Activated naive CD4-positive, alpha-beta T cell treated with anti-CD3 and anti-CD28 coated beads for 36 hours (primary cell): ENCODE measurements around the gene ITPRIPL2. TPM values are rescaled to one million over a fixed set of nuclear protein-coding genes. Genes with fewer than 3 reads are reported as not detected.

Experiments
- CTCF ChIA-PET: fragments of 350-600 bp; sonication (Branson Sonifier 250); formaldehyde crosslinking; loops from one replicate; lab custom pipeline; 2021; ENCODE audit warnings: antibody characterized with exemption; lab: Charles Lee
- DNase-seq: peaks from one replicate; pipeline ENCODE4 v3.0.0-alpha.2; 2020
- H3K27ac Mint-ChIP-seq: one replicate; pipeline ENCODE4 v1.8.0; 2021; ENCODE audit warnings: mild to moderate bottlenecking, mixed read lengths
- H3K27me3 Mint-ChIP-seq: one replicate; pipeline ENCODE4 v1.8.0; 2021; ENCODE audit warnings: low read depth, mixed read lengths
- H3K36me3 Mint-ChIP-seq: one replicate; pipeline ENCODE4 v1.8.0; 2021; ENCODE audit warnings: low read depth, mixed read lengths
- H3K4me1 Mint-ChIP-seq: one replicate; pipeline ENCODE4 v1.8.0; 2021; ENCODE audit warnings: low read depth, mixed read lengths
- H3K4me3 Mint-ChIP-seq: one replicate; pipeline ENCODE4 v1.8.0; 2021; ENCODE audit warnings: mild to moderate bottlenecking, moderate library complexity, mixed read lengths
- H3K9me3 Mint-ChIP-seq: one replicate; pipeline ENCODE4 v1.8.0; 2021; ENCODE audit warnings: mixed read lengths
- intact Hi-C: fragments of 100-400 bp; cut with micrococcal nuclease; formaldehyde crosslinking; loops from one replicate; pipeline ENCODE4 v1.15.1; 2023
- total RNA-seq, 2 experiments: library from RNA; stranded (reverse); gene quantifications; one replicate each; pipeline ENCODE4 v1.2.3, GENCODE V29; 2021

Gene ITPRIPL2
- total RNA-seq, 2 experiments from 2014 or later: 0.17 to 0.19 TPM

GRCh38 chr16:19095654-19096053 is 18.1 kb upstream of the ITPRIPL2 start:
- Mint-ChIP-seq H3K9me3 (peaks cover 10% of the 10 kb centered on the region), H3K4me3 (no peak overlapping the region), H3K36me3 (no peaks in the 10 kb centered on the region), H3K4me1 (peaks cover 5% of the 10 kb centered on the region), H3K27ac (no peak overlapping the region), H3K27me3 (no peaks in the 10 kb centered on the region)
- CTCF ChIA-PET: no interaction called here
- DNase-seq: no peak
- intact Hi-C loops: no loop called here

GRCh38 chr16:19098173-19098572 is 15.6 kb upstream of the ITPRIPL2 start:
- Mint-ChIP-seq H3K4me3 (no peak overlapping the region), H3K4me1 (peaks cover 5% of the 10 kb centered on the region), H3K9me3 (peaks cover 5% of the 10 kb centered on the region), H3K27me3 (no peaks in the 10 kb centered on the region), H3K36me3 (no peaks in the 10 kb centered on the region), H3K27ac (no peak overlapping the region)
- CTCF ChIA-PET: no interaction called here
- DNase-seq: no peak
- intact Hi-C loops: no loop called here

GRCh38 chr16:19102187-19102872 is 11.4 kb upstream of the ITPRIPL2 start:
- Mint-ChIP-seq H3K36me3 (no peaks in the 10 kb centered on the region), H3K27me3 (no peaks in the 10 kb centered on the region), H3K4me3 (no peak overlapping the region), H3K27ac (no peak overlapping the region), H3K9me3 (peaks cover 5% of the 10 kb centered on the region), H3K4me1 (no peaks in the 10 kb centered on the region)
- CTCF ChIA-PET: interaction anchor here (0.6 kb wide), 1 partner anchor 9 kb away, joined by 3 read pairs; no protein-coding TSS in a partner anchor
- intact Hi-C loops: no loop called here
- DNase-seq: no peak

- Mint-ChIP-seq H3K27ac (no peak overlapping the region), H3K4me3 (no peak overlapping the region), H3K9me3 (no peaks in the 10 kb centered on the region), H3K4me1 (no peaks in the 10 kb centered on the region), H3K27me3 (no peaks in the 10 kb centered on the region), H3K36me3 (no peaks in the 10 kb centered on the region)
- CTCF ChIA-PET: interaction anchor here (1.3 kb wide), 1 partner anchor 8 kb away, joined by 3 read pairs; no protein-coding TSS in a partner anchor
- DNase-seq: no peak
- intact Hi-C loops: no loop called here
Observed at GRCh38 chr16:19104607-19105006, 9.2 kb upstream of the ITPRIPL2 start.

- Mint-ChIP-seq H3K4me1 (no peaks in the 10 kb centered on the region), H3K27ac (no peak overlapping the region), H3K27me3 (no peaks in the 10 kb centered on the region), H3K4me3 (no peak overlapping the region), H3K36me3 (no peaks in the 10 kb centered on the region), H3K9me3 (no peaks in the 10 kb centered on the region)
- CTCF ChIA-PET: interaction anchor here (1.2 kb wide), 1 partner anchor 18 kb away, joined by 3 read pairs; no protein-coding TSS in a partner anchor
- DNase-seq: no peak
- intact Hi-C loops: no loop called here
Observed at GRCh38 chr16:19105131-19105530, 8.6 kb upstream of the ITPRIPL2 start.

- H3K36me3 Mint-ChIP-seq: no peaks in the 10 kb centered on the region
- no peak overlapping the region for H3K27ac Mint-ChIP-seq
- H3K4me3 Mint-ChIP-seq: no peak overlapping the region
- H3K9me3 Mint-ChIP-seq: no peaks in the 10 kb centered on the region
- H3K27me3 Mint-ChIP-seq: peaks cover 2% of the 10 kb centered on the region
- CTCF ChIA-PET: interaction anchor here (1.2 kb wide), 2 partner anchors 19 to 73 kb away, joined by 3 read pairs; no protein-coding TSS in a partner anchor
- no peaks in the 10 kb centered on the region for H3K4me1 Mint-ChIP-seq
- intact Hi-C loops: no loop called here
- DNase-seq: no peak
Observed at GRCh38 chr16:19105891-19106624, 7.7 kb upstream of the ITPRIPL2 start.

- H3K36me3 Mint-ChIP-seq: no peaks in the 10 kb centered on the region
- no peaks in the 10 kb centered on the region for H3K4me1 Mint-ChIP-seq
- no peak overlapping the region for H3K4me3 Mint-ChIP-seq
- CTCF ChIA-PET: interaction anchor here (1.2 kb wide), 1 partner anchor 72 kb away, joined by 3 read pairs; no protein-coding TSS in a partner anchor
- intact Hi-C loops: no loop called here
- H3K27ac Mint-ChIP-seq: no peak overlapping the region
- DNase-seq: no peak
- H3K27me3 Mint-ChIP-seq: peaks cover 2% of the 10 kb centered on the region
- no peaks in the 10 kb centered on the region for H3K9me3 Mint-ChIP-seq
Observed at GRCh38 chr16:19106625-19107020, 7.1 kb upstream of the ITPRIPL2 start.

- Mint-ChIP-seq H3K27ac (no peak overlapping the region), H3K9me3 (no peaks in the 10 kb centered on the region), H3K4me3 (no peak overlapping the region), H3K36me3 (no peaks in the 10 kb centered on the region), H3K4me1 (peaks cover 2% of the 10 kb centered on the region), H3K27me3 (peaks cover 16% of the 10 kb centered on the region)
- no peak for DNase-seq
- intact Hi-C loops: no loop called here
- CTCF ChIA-PET: interaction anchor here (0.6 kb wide), 1 partner anchor 10 kb away, joined by 4 read pairs; no protein-coding TSS in a partner anchor
Observed at GRCh38 chr16:19108409-19109287, 5.1 kb upstream of the ITPRIPL2 start.

GRCh38 chr16:19109288-19109664 is 4.5 kb upstream of the ITPRIPL2 start:
- DNase-seq: no peak
- Mint-ChIP-seq H3K4me1 (peaks cover 2% of the 10 kb centered on the region), H3K4me3 (no peak overlapping the region), H3K27ac (no peak overlapping the region), H3K27me3 (peaks cover 16% of the 10 kb centered on the region), H3K9me3 (no peaks in the 10 kb centered on the region), H3K36me3 (no peaks in the 10 kb centered on the region)
- CTCF ChIA-PET: interaction anchor here (1.0 kb wide), 1 partner anchor 23 kb away, joined by 3 read pairs; no protein-coding TSS in a partner anchor
- intact Hi-C loops: no loop called here

GRCh38 chr16:19110537-19111360 is 3.0 kb upstream of the ITPRIPL2 start:
- H3K36me3 Mint-ChIP-seq: no peaks in the 10 kb centered on the region
- no peak overlapping the region for H3K27ac Mint-ChIP-seq
- CTCF ChIA-PET: interaction anchor here (1.6 kb wide), 1 partner anchor 67 kb away, joined by 4 read pairs; no protein-coding TSS in a partner anchor
- H3K27me3 Mint-ChIP-seq: peaks cover 20% of the 10 kb centered on the region
- H3K9me3 Mint-ChIP-seq: no peaks in the 10 kb centered on the region
- intact Hi-C loops: no loop called here
- H3K4me3 Mint-ChIP-seq: no peak overlapping the region
- no peak for DNase-seq
- H3K4me1 Mint-ChIP-seq: peaks cover 2% of the 10 kb centered on the region

GRCh38 chr16:19112099-19112407 is 1.7 kb upstream of the ITPRIPL2 start:
- Mint-ChIP-seq H3K9me3 (no peaks in the 10 kb centered on the region), H3K36me3 (no peaks in the 10 kb centered on the region), H3K4me1 (peaks cover 2% of the 10 kb centered on the region), H3K4me3 (no peak overlapping the region), H3K27me3 (peaks cover 24% of the 10 kb centered on the region), H3K27ac (no peak overlapping the region)
- CTCF ChIA-PET: interaction anchor here (0.9 to 1.7 kb wide), 3 partner anchors 8 to 127 kb away, joined by 3 read pairs; no protein-coding TSS in a partner anchor
- DNase-seq: no peak
- intact Hi-C loops: no loop called here
